Measurements from ENCODE around the gene LHPP.
A peak's percentile ranks its signal among the peaks of the same experiment; 100 is the strongest.

DNA sequence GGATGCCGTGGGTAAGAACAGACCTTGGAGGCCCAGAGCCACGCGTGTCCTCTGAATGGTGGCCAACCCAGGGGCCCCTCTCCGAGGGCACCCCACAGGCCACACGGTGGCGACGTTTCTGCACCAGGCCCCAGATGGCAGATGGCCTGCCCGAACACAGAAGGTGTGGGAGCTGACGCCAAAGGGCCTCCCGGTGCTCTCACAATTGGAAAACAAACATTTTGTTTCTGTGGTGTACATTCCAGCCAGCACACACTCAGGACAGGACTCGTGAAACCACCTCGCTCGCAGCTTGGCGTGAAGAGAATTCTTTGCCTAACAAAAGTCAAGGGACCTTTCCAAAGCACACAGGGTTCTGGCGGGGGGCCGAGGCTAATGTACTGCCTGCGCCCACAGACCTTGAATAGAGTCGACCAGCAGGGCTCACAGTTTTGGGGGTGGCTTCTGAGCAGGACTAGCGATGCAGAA, 170.5 kb downstream of the LHPP start:
- TF ChIP-seq, protein P1, sequence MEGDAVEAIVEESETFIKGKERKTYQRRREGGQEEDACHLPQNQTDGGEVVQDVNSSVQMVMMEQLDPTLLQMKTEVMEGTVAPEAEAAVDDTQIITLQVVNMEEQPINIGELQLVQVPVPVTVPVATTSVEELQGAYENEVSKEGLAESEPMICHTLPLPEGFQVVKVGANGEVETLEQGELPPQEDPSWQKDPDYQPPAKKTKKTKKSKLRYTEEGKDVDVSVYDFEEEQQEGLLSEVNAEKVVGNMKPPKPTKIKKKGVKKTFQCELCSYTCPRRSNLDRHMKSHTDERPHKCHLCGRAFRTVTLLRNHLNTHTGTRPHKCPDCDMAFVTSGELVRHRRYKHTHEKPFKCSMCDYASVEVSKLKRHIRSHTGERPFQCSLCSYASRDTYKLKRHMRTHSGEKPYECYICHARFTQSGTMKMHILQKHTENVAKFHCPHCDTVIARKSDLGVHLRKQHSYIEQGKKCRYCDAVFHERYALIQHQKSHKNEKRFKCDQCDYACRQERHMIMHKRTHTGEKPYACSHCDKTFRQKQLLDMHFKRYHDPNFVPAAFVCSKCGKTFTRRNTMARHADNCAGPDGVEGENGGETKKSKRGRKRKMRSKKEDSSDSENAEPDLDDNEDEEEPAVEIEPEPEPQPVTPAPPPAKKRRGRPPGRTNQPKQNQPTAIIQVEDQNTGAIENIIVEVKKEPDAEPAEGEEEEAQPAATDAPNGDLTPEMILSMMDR (IDR thresholded peaks at IDR 0.05), result peak in 5 of 7 experiments; percentile 40 to 69 (median 52)
- TF ChIP-seq POLR2A (IDR thresholded peaks at IDR 0.05), result no peak
